K562 (cell line): ENCODE data around the gene POU2F3. TPM values are rescaled to one million over a fixed set of nuclear protein-coding genes. Genes with fewer than 3 reads are reported as not detected.

Experiments
- ATAC-seq: fragments of 200-7000 bp; cut with Tn5 transposase; 3 replicates; pipeline ENCODE4 v1.9.1; 2020; ENCODE audit warnings: moderate library complexity
- BruUV-seq: library from RNA; stranded (reverse); fragments of 400-500 nt; replicated peaks from 2 replicates; lab custom pipeline; 2021; lab: Mats Ljungman, UMichigan
- CTCF ChIA-PET: fragments of 300-600 bp; formaldehyde crosslinking; extraction: SDS; loops from one replicate; lab custom pipeline; 2021; ENCODE audit warnings: low intra/inter-chr PET ratio; lab: Yijun Ruan, JAX
- POLR2A ChIA-PET: fragments of 300-600, 350-650 bp; sonication (Branson Sonifier 250); formaldehyde crosslinking; extraction: SDS; loops from one replicate; lab custom pipeline; 2021; ENCODE audit warnings: antibody characterized with exemption, inconsistent platforms; lab: Yijun Ruan, JAX
- DNase-seq, 4 experiments: peaks; one replicate each; pipeline versions ENCODE4 v3.0.0 to v3.0.0-alpha.2; 2011 to 2018; ENCODE audit warnings: low spot score in 3 of 4, mixed read lengths in 3 of 4; ENCODE audit errors: extremely low read depth in 1 of 4
- FAIRE-seq: peaks from 2 replicates; lab custom pipeline; 2011; peaks lifted over from hg19 to GRCh38; lab: Jason Lieb, UNC
- H2AFZ ChIP-seq: 2 replicates; pipeline ENCODE4 v1.6.0; 2011; ENCODE audit warnings: low read depth, low read length, control low read depth, inconsistent platforms
- H3K27ac ChIP-seq: fragments of 200-600 bp; 3 replicates; pipeline ENCODE4 v1.8.0; 2011; ENCODE audit warnings: low read depth, mild to moderate bottlenecking, control low read depth, inconsistent platforms, low read length, moderate library complexity, mixed read lengths; ENCODE audit errors: extremely low read depth
- H3K27me3 ChIP-seq, 2 experiments: fragments of 300-600 bp in 1 of 2; 2 replicates in 1 of 2; 3 replicates in 1 of 2; pipeline versions ENCODE4 v1.6.0 to v1.8.0; 2011; ENCODE audit warnings: inconsistent platforms in 2 of 2, low read length in 2 of 2, mild to moderate bottlenecking in 1 of 2, mixed read lengths in 1 of 2, moderate library complexity in 1 of 2; ENCODE audit not compliant: control insufficient read depth in 2 of 2, insufficient read depth in 2 of 2
- H3K36me3 ChIP-seq: fragments of 300-600 bp; 3 replicates; pipeline ENCODE4 v1.8.0; 2011; ENCODE audit warnings: mild to moderate bottlenecking, low read length, inconsistent platforms; ENCODE audit not compliant: control insufficient read depth, insufficient read depth
- H3K4me1 ChIP-seq, 2 experiments: fragments of 200-600 bp in 1 of 2; replicated peaks in 1 of 2; 2 replicates in 1 of 2; 3 replicates in 1 of 2; pipeline versions ENCODE4 v1.5.1 to v1.8.0; 2011; ENCODE audit warnings: inconsistent platforms in 2 of 2, low read length in 2 of 2, mild to moderate bottlenecking in 1 of 2, mixed read lengths in 1 of 2, moderate library complexity in 1 of 2; ENCODE audit not compliant: control insufficient read depth in 2 of 2, insufficient read depth in 2 of 2
- H3K4me2 ChIP-seq: 2 replicates; pipeline ENCODE4 v1.6.1; 2011; ENCODE audit warnings: low read length, control low read depth, inconsistent platforms, mixed read lengths; ENCODE audit not compliant: insufficient read depth
- H3K4me3 ChIP-seq: fragments of 200-600 bp; sonication (generic), shearing (Covaris generic); 2 replicates; pipeline ENCODE4 v1.5.1; 2016; ENCODE audit warnings: control low read depth, inconsistent platforms
- H3K79me2 ChIP-seq: fragments of 200-600 bp; 3 replicates; pipeline ENCODE4 v1.8.0; 2011; ENCODE audit warnings: low read length, inconsistent platforms; ENCODE audit not compliant: control insufficient read depth, insufficient read depth
- H3K9ac ChIP-seq, 2 experiments: 2 replicates each; pipeline versions ENCODE4 v1.6.0 to v1.6.1; 2011; ENCODE audit warnings: low read depth in 2 of 2, low read length in 2 of 2, control low read depth in 1 of 2, inconsistent platforms in 1 of 2, mild to moderate bottlenecking in 1 of 2, mixed read lengths in 1 of 2; ENCODE audit not compliant: insufficient read depth in 1 of 2
- H3K9me1 ChIP-seq: one replicate; pipeline ENCODE4 v1.6.0; 2011; ENCODE audit warnings: inconsistent platforms, mild to moderate bottlenecking, low read length, moderate library complexity; ENCODE audit not compliant: control insufficient read depth, insufficient read depth
- H3K9me3 ChIP-seq: replicated peaks from 2 replicates; pipeline ENCODE4 v1.5.1; 2011; ENCODE audit warnings: low read depth, low read length, inconsistent platforms; ENCODE audit not compliant: control insufficient read depth, insufficient read depth
- H4K20me1 ChIP-seq: replicated peaks from 2 replicates; pipeline ENCODE4 v1.6.1; 2011; ENCODE audit warnings: low read length, inconsistent platforms, mixed read lengths; ENCODE audit not compliant: control insufficient read depth, insufficient read depth
- ARNT ChIP-seq, 2 experiments: fragments of 450-650 bp; IDR thresholded peaks; 2 replicates each; pipeline ENCODE4 v1.6.1; 2016; ENCODE audit warnings: mild to moderate bottlenecking in 1 of 2
- HNRNPUL1 ChIP-seq: fragments of 200-400 bp; formaldehyde crosslinking; IDR thresholded peaks from 2 replicates; pipeline ENCODE4 v1.6.1; 2017; ENCODE audit warnings: low read length
- ID3 ChIP-seq, 2 experiments: fragments of 250-450 bp in 1 of 2; fragments of 450-650 bp in 1 of 2; sonication (Bioruptor Pico) in 1 of 2; IDR thresholded peaks; 2 replicates each; pipeline versions ENCODE4 v1.6.1 to v1.8.0; 2016 to 2021; ENCODE audit warnings: mild to moderate bottlenecking in 2 of 2, moderate library complexity in 2 of 2, missing compliant biosample characterization in 1 of 2, missing genetic modification characterization in 1 of 2
- ILK ChIP-seq: fragments of 450-650 bp; IDR thresholded peaks from 2 replicates; pipeline ENCODE4 v1.6.1; 2016; ENCODE audit warnings: missing genetic modification characterization, low read depth, mild to moderate bottlenecking, missing compliant biosample characterization, moderate library complexity, borderline replicate concordance
- MCM7 ChIP-seq, 2 experiments: fragments of 450-650 bp; IDR thresholded peaks; 2 replicates each; pipeline ENCODE4 v1.6.1; 2016 to 2018
- POLR2G ChIP-seq: fragments of 200-400 bp; formaldehyde crosslinking; IDR thresholded peaks from 2 replicates; pipeline ENCODE4 v1.6.1; 2017; ENCODE audit warnings: low read depth, mild to moderate bottlenecking, antibody characterized with exemption, low read length, moderate library complexity
- PPARD ChIP-seq: fragments of 250-450 bp; sonication (Bioruptor Pico); IDR thresholded peaks from 2 replicates; pipeline ENCODE4 v1.8.0; 2022; ENCODE audit warnings: inconsistent platforms, mild to moderate bottlenecking, moderate library complexity
- PREB ChIP-seq: sonication (generic); formaldehyde crosslinking; IDR thresholded peaks from 2 replicates; pipeline ENCODE4 v1.8.1; 2023; ENCODE audit warnings: mild to moderate bottlenecking, missing genetic modification reagents
- RBM34 ChIP-seq: fragments of 200-400 bp; formaldehyde crosslinking; IDR thresholded peaks from 2 replicates; pipeline ENCODE4 v1.6.1; 2018; ENCODE audit warnings: low read length, borderline replicate concordance; ENCODE audit not compliant: insufficient read depth
- RCOR1 ChIP-seq, 2 experiments: IDR thresholded peaks; 2 replicates each; pipeline ENCODE4 v1.6.1; 2012; ENCODE audit warnings: low read depth in 2 of 2, low read length in 2 of 2, borderline replicate concordance in 1 of 2, improper control_type of control experiment in 1 of 2
- TOE1 ChIP-seq, 2 experiments: fragments of 450-650 bp in 1 of 2; sonication (generic) in 1 of 2; formaldehyde crosslinking in 1 of 2; IDR thresholded peaks; 2 replicates each; pipeline versions ENCODE4 v1.7.1 to v1.8.0; 2016 to 2022; ENCODE audit warnings: borderline replicate concordance in 2 of 2, mild to moderate bottlenecking in 2 of 2, antibody characterized with exemption in 1 of 2, inconsistent platforms in 1 of 2, low read depth in 1 of 2, missing genetic modification reagents in 1 of 2, moderate library complexity in 1 of 2
- ZBTB7A ChIP-seq: IDR thresholded peaks from 2 replicates; pipeline ENCODE4 v1.6.1; 2011; ENCODE audit warnings: low read depth, mild to moderate bottlenecking, low read length, moderate library complexity, borderline replicate concordance; ENCODE audit not compliant: control insufficient read depth
- ZNF41 ChIP-seq: fragments of 250-450 bp; sonication (Bioruptor Pico); conservative IDR thresholded peaks from 2 replicates; pipeline ENCODE4 v1.4.0; 2020; ENCODE audit warnings: mild to moderate bottlenecking
- WGBS: fragments of 100-300 bp; shearing (Covaris generic); methylation state at CpG from one replicate; pipeline ENCODE4 v1.1.6; 2016; ENCODE audit warnings: low coverage, mixed read lengths; ENCODE audit not compliant: insufficient coverage; ENCODE audit errors: missing lambda C conversion rate; 5-methylcytosine and 5-hydroxymethylcytosine counted together
- in situ Hi-C: fragments of 300-500 bp; cut with MboI; formaldehyde crosslinking; loops from 4 replicates; pipeline ENCODE4 v1.15.0; 2018; ENCODE audit warnings: inconsistent platforms, mixed read lengths
- intact Hi-C: fragments of 100-400 bp; cut with micrococcal nuclease; formaldehyde crosslinking; loops from 2 replicates; pipeline ENCODE4 v1.14.2; 2022
- polyA plus RNA-seq, 8 experiments: library from polyadenylated mRNA; depleted of rRNA in 4 of 8; stranded (reverse) in 5 of 8; unstranded in 3 of 8; fragments of >200 nt; fragmentation: Nextera tagmentation in 2 of 8; fragmentation: Illumina TruSeq in 1 of 8; extraction: Ambion mirVana in 2 of 8; extraction: Trizol in 1 of 8; gene quantifications; 2 replicates each; pipeline versions ENCODE4 v1.2.1 to v1.2.3, GENCODE V29; 2011 to 2014; ENCODE audit warnings: inconsistent platforms in 1 of 8, missing spikeins in 1 of 8
- total RNA-seq, 7 experiments: library from RNA; depleted of rRNA in 6 of 7; stranded (reverse); fragments of >200 nt in 6 of 7; fragmentation: Illumina TruSeq in 2 of 7; extraction: Trizol in 2 of 7; gene quantifications; 2 replicates each; pipeline versions ENCODE4 v1.2.1 to v1.2.3, GENCODE V29; 2011 to 2021; ENCODE audit warnings: low replicate concordance in 1 of 7

The POU2F3 gene
- total and polyA plus RNA-seq, 9 of the 15 experiments (the other 6 are each of a cell fraction or from before 2014, with no cell fraction given), result not detected

GRCh38 chr11:120203626-120204025, 36.3 kb upstream of the POU2F3 start:
- POLR2A ChIA-PET, result interaction anchor here (0.6 to 1.3 kb wide), 2 partner anchors 11 to 14 kb away, joined by 3 read pairs; no protein-coding TSS in a partner anchor
- in situ Hi-C loops, result no loop called here

More at GRCh38 chr11:120203626-120204025, 36.3 kb upstream of the POU2F3 start:
- ATAC-seq, result no peak
- peaks cover 14 to 27% of the 10 kb centered on the region in 2 experiments; a peak in 3 of 5 replicates for H3K27me3 ChIP-seq
- FAIRE-seq, result no peak
- no peak overlapping the region for H3K4me2 ChIP-seq
- H3K9me3 ChIP-seq, result no peaks in the 10 kb centered on the region
- 41% methylated on average over 3 of the region's 4 CpGs for WGBS
- H3K9ac ChIP-seq, result no peak overlapping the region
- H2AFZ ChIP-seq, result no peak overlapping the region
- peaks cover 2% of the 10 kb centered on the region for H3K9me1 ChIP-seq
- peaks cover 3% of the 10 kb centered on the region; the same call in 1 of the 2 replicates for H4K20me1 ChIP-seq
- H3K4me3 ChIP-seq, result no peak overlapping the region
- intact Hi-C loops, result no loop called here
- no TSS peak for BruUV-seq
- no peaks in the 10 kb centered on the region for H3K79me2 ChIP-seq
- no peak for DNase-seq
- peaks cover 4% of the 10 kb centered on the region in 2 experiments; a peak in 2 of 5 replicates for H3K4me1 ChIP-seq
- CTCF ChIA-PET, result no interaction called here
- no peak overlapping the region for H3K27ac ChIP-seq
- no peaks in the 10 kb centered on the region for H3K36me3 ChIP-seq
- TF ChIP-seq RCOR1 (IDR thresholded peaks at IDR 0.05; ENCODE audit: borderline replicate concordance in 1 of 2, low read depth in 2 of 2, low read length in 2 of 2) (no peak), TOE1 (IDR thresholded peaks at IDR 0.05; ENCODE audit: borderline replicate concordance) (no peak), TOE1 (CRISPR knock-in tag; IDR thresholded peaks at IDR 0.05; ENCODE audit: borderline replicate concordance, low read depth) (no peak), ARNT (IDR thresholded peaks at IDR 0.05) (no peak), PPARD (no peak), MCM7 (IDR thresholded peaks at IDR 0.05) (no peak), ILK (tag) (no peak), HNRNPUL1 (no peak), PREB (CRISPR knock-in tag) (no peak), ZBTB7A (no peak), POLR2G (no peak), RBM34 (no peak), ZNF41 (CRISPR knock-in tag) (no peak), ID3 (CRISPR knock-in tag; IDR thresholded peaks at IDR 0.05) (no peak), ID3 (tag; IDR thresholded peaks at IDR 0.05) (no peak)
